Activated naive CD8-positive, alpha-beta T cell treated with anti-CD3 and anti-CD28 coated beads, Interleukin-2, amount 50 U/mL, for 16 hours (primary cell): ENCODE results near the gene RFNG.

ENCODE experiments used
- DNase-seq: peaks from one replicate; pipeline ENCODE4 v3.0.0-alpha.2; 2020; ENCODE audit warnings: low read depth, low spot score

RFNG gene

DNA sequence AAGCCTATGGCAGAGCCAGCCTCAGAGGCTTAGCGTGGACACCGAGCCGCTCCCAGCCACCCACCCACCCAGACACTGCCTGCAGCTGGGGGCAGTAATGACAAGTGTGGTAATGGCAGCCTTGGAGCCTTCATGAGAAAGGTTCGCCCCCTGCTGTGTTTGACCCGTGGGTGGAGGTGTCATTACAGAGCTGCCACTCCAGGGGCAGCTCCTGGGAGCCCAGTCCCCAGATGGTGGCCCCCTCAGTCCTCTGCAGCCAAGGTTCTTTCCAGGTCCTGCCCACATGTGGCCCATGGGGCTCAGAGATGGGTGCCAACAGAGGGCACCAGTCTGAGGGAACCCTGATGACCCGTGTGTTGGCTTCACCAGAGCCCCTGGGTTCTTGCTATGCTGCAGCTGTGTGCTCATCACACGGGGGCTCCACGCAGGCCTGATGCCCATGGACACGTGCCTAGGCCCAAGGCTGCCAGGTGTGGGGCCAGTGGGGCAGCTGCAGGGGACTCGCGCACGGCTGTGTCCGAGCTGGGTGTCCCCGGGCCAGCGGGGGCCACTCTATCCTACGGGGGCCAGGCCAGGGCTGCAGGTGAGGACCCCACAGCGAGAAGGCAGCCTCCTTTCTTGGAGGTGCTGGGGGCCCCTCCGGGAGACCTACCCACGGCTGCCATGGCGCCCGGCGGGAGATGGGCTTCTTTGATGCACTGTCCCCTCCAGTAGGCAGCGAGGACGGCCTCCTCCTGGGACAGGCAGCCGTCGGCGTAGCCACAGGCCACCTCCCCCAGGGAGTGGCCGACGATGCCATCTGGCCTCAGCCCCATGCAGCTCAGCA is 38.3 kb upstream of the RFNG start:
- no peak for DNase-seq

DNA sequence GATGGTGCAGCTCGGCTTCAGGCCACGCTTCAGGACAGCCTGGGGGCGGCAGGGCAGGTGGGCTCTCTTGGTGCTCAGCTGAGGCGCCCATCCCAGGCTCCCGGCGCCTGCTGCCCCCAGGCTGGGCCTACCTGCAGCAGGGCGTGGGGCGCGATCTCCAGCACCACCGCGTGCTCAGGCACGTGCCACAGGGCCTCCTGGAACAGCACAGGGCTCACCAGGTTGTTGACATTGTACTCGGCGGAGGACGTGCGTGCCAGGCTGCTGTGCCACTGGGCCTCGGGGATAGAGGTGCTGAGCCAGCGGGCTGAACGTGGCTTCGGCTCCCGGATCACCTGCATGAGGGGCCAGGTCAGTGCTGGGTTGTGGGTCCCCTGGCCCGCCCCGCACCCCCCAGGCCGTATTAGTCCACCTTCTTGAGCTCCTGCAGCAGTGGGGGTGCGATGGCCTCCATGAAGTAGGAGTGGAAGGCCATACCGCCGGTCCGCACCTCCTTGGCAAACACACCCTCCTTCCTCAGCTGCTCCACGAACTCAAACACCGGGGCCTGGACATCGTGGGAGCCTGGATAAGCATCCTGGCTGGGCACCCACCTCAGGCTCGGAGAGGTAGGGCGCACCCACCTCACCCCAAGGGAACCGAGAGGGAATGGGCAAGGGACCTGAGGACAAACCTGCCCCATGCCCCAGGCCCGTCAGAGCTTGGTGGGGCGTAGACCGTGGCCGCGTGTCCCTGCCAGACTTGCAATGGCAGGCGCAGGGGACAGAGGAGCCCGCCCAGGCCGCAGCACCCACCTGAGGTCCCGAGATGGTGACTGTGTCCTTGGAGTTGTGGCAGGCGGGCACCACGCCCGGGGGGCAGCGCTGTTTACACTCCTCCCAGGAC is 37.5 kb upstream of the RFNG start:
- no peak for DNase-seq

DNA sequence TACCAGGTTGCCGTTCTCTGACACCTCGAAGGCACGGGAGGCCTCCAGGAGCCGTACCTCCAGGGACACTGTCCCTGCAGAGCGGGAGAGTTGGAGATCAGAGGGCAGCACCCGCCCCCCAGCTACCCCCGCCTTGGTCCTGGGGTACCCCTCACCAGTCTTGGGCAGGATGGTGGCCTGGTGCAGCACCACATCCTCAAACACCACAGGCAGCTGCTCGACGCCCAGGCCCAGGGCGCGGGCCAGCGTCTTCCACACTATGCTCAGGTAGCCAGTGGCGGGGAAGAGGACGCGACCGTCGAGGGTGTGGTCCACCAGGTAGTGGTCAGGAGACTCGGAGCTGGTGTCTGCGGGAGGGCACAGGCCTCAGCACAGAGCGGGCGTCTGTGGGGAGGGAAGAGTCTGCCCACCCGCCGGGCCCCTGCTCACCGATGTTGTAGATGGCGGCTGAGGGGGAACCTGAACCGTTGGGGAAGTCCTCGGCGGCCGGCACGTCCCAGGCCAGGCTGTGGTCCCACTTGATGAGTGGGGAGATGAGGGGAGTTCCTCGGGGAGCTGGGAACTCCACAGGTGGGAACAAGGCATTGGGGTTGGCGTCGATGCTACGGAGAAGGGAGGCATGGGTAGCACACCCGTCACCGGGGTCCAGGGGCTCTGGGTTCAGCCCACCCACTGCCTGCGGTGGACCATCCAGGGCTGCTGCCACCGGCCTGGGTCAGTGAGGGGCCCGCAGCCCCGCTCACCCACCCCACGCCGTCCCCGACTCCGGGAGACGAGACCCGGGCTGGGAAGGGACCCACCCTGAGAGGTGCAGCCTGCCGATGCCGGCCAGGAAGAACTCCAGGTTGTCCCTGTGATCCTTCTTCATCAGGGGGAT is 36.6 kb upstream of the RFNG start:
- no peak for DNase-seq

DNA sequence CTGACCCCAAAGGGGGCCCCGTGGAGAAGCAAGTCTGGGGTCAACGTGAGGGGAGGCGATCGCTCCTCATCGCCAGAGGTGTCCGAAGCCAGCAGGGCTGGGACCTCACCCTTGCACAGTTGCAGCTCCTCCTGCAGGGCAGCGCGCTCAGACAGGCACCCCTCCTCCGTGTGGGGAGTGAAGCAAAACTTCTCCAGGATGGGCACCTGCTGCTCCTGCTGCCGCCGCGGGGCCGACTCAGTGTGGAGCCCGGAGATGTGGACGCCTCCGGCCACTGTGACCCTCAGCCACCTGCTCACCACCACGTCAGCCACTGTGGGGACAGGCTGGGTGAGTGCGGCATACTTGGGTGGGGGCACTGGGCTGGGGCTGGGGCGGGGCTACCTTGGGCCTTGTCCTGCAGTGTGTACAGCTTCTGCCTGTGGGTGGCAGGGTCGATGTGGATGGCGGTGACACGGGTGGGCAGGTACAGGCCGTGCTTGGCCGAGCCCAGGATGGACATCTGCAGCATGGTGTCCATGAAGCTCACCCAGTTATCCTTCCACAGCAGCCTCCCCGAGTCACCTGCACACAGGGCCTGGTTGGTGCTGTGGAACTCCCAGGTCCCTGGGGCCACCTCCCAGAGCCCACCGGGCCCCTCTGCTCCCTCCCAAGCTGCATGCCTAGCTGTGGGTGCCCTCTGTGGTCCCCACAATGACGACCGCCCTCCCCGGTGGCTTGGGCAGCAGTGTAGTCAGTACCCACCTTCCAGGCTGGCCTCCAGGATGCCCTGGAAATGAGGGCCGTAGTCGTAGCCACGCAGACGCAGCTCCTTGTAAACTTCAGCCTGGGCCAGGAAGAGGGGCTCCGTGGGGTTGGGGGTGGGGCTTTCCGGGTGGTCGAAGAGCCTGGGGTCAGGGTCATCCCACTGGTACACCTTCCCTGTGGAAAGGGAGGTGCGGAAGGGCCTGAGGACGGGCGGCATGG is 35.6 kb upstream of the RFNG start:
- DNase-seq = no peak

DNA sequence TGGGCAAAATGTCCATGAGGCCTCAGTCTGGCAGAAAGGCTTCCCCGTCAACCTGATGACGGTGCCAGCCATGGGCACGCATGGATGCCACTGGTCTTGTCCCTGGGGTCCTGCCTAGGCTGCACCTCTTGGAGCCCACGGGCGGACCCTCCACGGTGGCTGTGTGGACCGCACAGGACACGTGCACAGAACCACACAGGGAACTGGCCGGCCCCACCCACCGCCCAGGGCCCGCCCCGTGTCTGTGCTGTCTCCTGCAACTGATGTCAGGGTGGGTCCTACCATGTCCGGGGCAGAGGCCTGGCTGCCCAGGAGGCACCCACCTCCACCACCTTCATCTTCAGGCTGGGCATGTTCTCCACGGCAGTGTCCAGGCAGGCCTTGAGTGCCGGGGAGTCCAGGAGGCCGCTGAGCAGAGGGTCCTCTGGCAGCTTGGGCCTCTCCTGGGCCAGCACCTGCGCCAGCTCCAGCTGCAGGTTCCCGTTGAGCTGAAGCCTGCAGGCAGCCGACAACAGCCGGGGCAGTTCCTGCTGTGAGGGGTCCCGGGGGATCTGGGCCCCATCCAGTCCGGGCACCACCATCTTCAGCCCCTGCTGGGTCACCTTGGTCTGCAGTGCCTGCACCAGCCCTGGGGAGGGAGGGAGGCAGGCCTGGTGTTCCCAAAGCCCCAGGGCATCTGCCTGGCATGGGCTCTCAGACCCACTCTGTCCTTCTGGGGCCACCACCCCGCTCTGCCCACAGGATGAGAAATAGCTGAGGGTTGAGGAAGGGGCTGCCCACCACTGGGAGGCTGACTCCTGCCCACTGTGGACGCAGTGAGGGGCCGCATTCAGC is 34.5 kb upstream of the RFNG start:
- DNase-seq = no peak

DNA sequence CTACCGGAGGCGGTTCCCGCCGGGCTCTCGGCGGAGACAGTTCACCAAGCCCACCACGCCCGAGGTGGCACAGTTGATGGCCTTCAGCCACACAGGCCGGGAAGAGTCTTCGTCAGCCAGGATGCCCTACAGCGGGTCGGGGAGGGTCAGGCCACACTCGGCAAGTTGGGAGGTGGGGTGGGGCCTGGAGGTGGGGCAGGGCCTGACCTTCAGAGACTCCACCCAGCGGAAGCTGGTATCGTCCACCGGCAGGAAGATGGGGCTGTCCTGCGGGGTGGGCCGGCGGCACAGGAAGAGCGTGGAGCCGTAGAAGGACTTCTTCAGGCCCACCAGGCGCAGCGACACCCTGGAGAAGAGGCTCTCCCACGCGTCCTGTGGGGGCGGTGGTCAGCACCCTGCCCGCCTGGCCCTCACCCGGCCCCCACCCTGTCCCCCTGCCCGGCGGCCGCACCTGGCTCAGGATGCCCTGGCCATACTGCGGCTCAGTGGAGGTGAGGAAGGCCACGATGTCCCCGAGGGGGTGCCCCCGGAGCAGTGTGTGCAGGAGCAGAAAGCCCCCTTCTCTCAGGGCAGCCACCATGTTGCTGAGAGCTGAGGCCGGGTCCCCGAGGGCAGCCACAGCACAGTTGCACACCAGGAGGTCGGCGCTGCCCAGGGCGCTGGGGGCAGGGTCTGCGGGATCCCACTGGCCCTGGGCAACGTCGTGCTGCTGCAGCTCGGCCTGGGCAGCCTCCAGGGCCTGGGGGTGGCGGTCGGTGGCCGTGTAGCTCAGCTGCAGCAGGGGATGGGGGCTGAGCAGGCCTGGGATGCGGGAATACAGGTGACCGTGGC is 33.6 kb upstream of the RFNG start:
- no peak for DNase-seq

DNA sequence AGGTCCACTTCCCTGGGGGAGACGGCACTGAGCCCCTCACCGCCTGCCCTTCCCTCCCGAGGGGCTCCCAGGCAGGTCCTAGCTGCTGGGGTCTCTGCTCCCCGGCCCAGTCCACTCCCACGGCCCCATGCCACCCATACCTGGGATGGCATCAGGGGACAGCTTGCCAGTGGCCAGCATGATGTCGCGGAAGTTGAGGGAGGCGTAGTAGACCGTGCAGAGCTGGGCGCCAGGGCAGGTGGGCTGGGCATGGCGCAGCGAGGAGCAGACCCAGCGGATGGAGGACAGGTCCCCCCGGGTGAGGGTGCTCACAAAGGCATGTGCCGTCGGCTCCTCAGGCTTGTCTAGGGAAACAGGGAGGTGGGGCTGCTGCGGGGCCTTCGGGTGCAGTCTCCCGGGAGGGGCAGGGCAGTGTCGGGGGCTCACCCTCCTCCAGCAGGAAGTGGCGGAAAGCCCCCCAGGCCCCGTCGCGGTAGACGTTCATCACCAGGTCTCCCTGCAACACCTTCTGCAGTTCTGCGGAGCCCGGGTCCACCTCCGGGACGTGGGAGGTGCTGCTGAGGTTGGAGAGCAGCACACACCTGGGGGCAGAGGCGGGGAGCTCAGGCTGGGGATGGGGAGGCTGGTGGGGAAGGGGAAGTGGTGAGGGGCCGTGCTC is 32.9 kb upstream of the RFNG start:
- DNase-seq = no peak

DNA sequence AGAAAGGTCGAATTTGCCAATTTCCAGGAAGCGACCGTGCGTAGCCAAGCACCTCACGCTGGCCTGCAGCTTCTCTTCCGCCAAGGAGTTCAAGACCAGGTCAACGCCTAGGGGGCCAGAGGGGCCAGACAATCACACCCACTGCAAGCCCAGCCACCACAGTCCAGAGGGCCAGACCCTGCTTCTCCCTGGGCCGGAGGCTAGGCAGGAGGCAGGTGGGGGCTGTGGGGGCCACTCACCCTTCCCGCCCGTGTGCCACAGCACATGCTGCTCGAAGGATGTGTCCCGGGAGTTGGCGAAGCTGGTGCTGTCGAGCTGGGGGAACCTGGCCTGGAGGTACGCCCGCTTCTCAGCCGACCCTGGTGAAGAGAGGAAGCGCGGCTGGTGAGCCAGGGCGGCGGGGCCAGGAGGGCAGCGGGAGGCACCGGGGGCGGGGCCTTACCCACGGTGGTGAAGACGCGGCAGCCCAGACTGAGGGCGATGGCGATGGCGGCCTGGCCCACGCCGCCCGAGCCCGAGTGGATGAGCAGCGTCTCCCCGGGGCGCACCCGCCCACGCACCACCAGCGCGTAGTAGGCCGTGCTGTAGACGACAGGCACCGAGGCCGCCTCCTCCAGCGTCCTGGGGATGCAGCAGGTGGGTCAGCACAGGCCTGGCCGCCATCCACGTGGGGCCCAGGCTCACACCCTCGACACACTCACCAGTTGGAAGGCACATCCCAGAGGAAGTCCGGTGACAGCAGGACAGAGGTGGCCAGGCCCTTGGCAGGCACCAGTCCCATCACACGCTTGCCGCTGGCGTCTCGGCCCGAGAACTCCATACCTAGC is 32.1 kb upstream of the RFNG start:
- DNase-seq = no peak

DNA sequence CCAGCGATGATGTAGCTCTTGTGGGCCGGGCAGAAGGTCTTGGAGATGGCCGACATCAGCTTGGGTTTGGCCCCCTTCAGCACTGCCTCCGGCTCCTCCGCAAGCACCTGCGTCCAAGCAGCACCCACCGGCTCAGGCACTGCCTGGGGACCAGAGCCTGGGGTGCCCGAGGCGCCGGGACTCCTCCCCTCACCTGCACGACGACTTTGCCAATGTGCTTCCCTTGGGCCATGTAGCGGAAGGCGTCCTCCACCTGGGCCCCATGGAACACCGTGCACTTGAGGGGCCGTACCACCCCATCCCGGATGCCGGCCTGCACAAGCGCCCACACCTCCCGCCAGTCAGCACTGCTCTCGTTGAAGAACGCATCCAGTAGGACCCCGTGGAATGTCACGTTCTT is 31.4 kb upstream of the RFNG start:
- DNase-seq = no peak

DNA sequence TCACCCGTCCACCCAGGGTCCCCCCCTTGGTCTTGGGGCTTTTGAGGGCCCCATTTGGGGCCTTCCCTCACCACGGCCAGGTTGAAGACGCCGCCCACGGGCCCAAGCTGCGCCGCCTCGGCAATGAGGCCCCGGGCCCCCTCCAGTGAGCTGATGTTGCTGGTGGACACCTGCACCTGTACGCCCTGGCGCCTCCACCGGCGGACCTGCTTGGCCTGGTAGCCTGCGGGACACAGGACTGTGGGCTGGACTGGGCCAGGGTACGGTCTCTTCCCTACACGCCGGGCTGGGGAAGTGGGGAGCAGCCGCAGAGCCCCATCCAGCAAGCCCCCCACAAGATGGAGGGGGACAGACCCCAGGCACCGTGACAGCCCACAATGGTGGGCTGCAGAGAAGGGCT is 30.8 kb upstream of the RFNG start:
- no peak for DNase-seq

DNA sequence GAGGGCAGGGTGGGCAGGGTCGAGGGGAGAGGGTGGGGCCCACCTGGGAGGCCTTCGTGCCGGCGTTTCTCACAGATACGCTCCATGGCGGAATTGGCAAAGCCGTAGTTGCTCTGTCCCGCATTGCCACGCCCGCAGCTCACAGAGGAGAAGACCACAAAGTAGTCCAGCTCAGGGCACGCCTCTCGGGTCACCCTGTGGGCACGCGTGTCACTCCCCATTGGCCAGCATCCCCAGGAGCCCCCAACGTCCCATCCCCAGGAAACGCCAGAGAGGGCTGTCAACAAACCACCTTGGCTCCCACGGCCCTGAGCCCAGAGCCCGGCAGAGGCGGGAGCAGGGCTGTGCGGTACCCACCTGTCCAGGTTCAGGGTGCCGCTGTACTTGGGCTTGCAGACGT is 30.4 kb upstream of the RFNG start:
- no peak for DNase-seq

DNA sequence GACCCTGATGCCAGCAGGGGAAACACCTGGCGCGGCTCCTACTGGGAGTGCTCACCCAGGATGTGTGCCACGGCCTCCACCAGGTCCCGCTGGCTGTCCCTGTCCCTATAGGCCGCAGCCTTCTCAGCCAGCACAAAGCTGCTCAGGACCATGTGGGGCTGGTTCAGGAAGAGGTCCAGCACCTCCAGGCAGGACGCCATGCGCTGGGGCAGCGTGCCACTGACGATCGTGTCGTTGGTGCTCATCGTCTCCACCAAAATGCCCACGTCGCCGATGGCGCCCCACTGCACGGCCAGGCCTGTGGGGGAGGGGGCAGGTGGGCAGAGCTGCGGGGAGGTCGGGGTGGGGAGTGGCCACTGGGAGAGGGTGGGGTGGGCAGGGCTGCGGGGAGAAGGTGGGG is 29.9 kb upstream of the RFNG start:
- DNase-seq = no peak

DNA sequence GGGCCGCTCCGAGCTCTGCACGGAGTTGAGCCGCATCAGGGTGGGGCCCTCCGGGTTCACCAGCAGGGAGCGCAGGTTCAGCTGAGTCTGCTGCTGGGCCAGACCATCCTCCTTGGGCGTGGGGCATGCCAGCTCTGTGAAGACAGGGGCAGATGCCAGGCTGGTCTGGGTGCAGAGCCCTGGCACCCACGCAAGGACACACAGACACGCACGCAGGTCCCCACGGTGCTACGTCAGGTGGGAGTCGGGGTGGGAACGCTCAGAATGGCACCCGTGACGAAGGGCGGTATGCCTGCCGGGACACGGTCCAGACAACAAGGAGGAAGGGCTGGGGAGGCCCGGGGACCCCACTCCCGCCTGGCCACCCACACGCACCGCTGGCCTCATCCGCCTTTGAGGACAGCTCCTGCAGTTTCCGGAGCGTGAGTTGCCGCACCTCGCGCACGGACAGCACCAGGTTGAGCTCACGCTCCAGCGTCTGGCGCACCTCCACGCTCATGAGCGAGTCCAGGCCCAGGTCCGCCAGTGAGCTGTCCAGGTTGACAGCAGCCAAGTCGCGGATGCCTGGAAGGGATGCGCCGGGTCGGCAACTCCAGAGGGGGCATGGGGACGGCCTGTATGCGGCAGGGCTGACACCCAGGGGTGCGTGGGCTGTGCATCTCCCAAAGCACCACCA is 29.3 kb upstream of the RFNG start:
- no peak for DNase-seq

DNA sequence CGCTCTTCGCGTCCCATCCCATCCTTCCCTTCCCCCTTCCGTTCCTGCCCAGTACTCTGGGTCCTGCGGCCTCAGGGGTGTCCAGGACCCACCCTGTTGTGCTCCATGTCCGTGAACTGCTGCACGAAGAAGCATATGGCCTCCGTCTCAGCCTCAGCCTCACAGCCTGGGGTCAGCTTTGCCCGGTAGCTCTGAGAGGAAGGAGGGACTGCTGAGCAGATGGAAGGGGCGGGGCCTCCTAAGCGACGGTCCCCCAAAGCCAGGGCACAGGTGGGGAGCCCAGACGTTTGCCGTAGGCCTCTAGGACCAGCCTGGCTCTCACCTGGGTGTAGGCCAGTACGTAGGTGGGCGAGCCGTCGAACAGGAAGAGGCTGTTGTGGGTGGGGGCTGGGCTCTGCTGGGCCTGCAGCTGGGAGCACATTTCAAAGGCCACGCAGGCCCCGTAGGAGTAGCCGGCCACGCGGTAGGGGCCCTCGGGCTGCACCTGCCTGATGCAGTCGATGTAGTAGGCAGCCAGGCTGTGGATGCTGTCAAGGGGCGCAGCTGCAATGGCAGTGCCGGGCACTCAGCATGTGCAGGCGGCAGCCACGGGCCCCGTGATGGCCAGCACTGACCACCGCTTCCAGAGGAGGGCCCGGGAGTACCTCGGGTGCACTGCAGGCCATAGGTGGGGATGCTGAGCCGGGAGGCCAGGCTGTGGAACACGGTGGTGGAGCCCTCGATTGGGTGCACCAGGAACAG is 28.6 kb upstream of the RFNG start:
- DNase-seq = no peak

DNA sequence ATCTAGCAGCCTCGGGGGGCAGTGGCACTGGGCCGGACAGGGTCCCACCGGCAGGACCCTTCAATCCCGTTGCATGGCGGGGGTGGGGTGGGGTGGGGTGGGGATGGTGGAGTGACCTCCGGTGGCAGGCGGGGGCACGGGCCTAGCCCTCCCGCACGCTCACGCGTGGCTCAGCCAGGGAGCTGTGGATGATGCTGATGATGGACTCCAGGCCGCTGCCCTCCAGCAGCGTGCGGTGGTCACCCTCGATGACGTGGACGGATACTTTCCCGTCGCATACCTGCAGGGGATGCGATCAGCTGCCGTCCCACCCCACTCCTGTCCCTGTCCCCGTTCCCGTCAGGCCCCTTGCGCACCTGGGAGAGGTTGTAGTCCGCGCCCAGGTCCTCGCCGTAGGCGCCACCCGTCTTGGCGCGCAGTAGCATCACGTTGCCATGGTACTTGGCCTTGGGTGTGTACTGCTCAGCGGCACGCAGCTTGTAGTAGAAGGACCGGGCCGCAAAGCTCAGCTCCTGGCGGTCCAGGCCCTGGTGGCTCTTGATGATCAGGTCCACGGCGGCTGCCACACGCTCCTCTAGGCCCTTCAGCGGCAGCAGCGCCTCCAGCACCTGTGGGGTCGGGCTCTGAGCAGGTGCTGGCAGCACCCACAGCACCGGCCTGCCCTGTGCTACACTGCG is 27.5 kb upstream of the RFNG start:
- no peak for DNase-seq

DNA sequence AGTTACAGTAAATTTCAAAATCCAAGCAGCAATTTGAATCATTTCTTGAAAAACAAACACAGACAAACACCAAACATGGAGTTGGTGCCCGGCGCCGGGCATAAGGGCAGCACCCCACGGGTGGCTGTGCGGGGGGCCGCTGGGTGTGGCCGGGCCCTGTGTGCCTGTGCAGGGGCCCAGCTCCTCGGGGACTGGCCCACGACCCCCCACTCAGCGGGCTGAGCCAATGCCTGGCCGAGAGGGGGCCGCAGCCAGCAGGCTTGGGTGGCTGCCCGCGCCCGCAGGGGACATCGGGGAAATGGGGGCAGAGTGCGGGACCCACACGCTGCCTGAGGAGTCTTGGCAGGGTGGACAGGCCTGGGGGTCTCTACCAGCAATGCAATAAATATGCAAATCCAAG is 26.8 kb upstream of the RFNG start:
- DNase-seq = no peak
